ENCODE data around the gene ARL14EPL.

ARL14EPL gene

GRCh38 chr5:116032094-116032517, at the start of gene ARL14EPL:
Gene ARL14EPL, plus strand, starts transcription at chr5:116032472. Its CDS starts 18,994 bp downstream, at chr5:116051466.
- DNase-seq (ENCODE audit: low read depth in 4 of 4, low spot score in 1 of 4) = no peak

- DNase-seq (ENCODE audit: low read depth in 4 of 4, low spot score in 1 of 4) = no peak
Measured at GRCh38 chr5:115983519-115983918, 48.8 kb upstream of the ARL14EPL start.

GRCh38 chr5:115985802-115986757, 46.2 kb upstream of the ARL14EPL start:
- DNase-seq (ENCODE audit: low read depth in 4 of 4, low spot score in 1 of 4) = no peak

GRCh38 chr5:115988002-115988401, 44.3 kb upstream of the ARL14EPL start:
- no peak for DNase-seq (ENCODE audit: low read depth in 4 of 4, low spot score in 1 of 4)

- DNase-seq (ENCODE audit: low read depth in 4 of 4, low spot score in 1 of 4) = no peak
Measured at GRCh38 chr5:115992848-115993350, 39.4 kb upstream of the ARL14EPL start.

- no peak for DNase-seq (ENCODE audit: low read depth in 4 of 4, low spot score in 1 of 4)
Measured at GRCh38 chr5:115995351-115995750, 36.9 kb upstream of the ARL14EPL start.

- DNase-seq (ENCODE audit: low read depth in 4 of 4, low spot score in 1 of 4) = no peak
Measured at GRCh38 chr5:116002116-116002906, 30.0 kb upstream of the ARL14EPL start.

- DNase-seq (ENCODE audit: low read depth in 4 of 4, low spot score in 1 of 4) = no peak
Measured at GRCh38 chr5:116004248-116004647, 28.0 kb upstream of the ARL14EPL start.

GRCh38 chr5:116009806-116010205, 22.5 kb upstream of the ARL14EPL start:
- no peak for DNase-seq (ENCODE audit: low read depth in 4 of 4, low spot score in 1 of 4)

GRCh38 chr5:116011046-116011445, 21.2 kb upstream of the ARL14EPL start:
- no peak for DNase-seq (ENCODE audit: low read depth in 4 of 4, low spot score in 1 of 4)

GRCh38 chr5:116013207-116013785, 19.0 kb upstream of the ARL14EPL start:
- DNase-seq (ENCODE audit: low read depth in 4 of 4, low spot score in 1 of 4) = no peak

GRCh38 chr5:116013936-116014335, 18.3 kb upstream of the ARL14EPL start:
- no peak for DNase-seq (ENCODE audit: low read depth in 4 of 4, low spot score in 1 of 4)

GRCh38 chr5:116023619-116024018, 8.7 kb upstream of the ARL14EPL start:
- DNase-seq (ENCODE audit: low read depth in 4 of 4, low spot score in 1 of 4) = no peak

GRCh38 chr5:116025866-116026265, 6.4 kb upstream of the ARL14EPL start:
- no peak for DNase-seq (ENCODE audit: low read depth in 4 of 4, low spot score in 1 of 4)

GRCh38 chr5:116032991-116033390, 719 bp downstream of the ARL14EPL start:
- DNase-seq (ENCODE audit: low read depth in 4 of 4, low spot score in 1 of 4) = no peak

GRCh38 chr5:116035123-116035522, 2.9 kb downstream of the ARL14EPL start:
- no peak for DNase-seq (ENCODE audit: low read depth in 4 of 4, low spot score in 1 of 4)

GRCh38 chr5:116037236-116037822, 5.1 kb downstream of the ARL14EPL start:
- DNase-seq (ENCODE audit: low read depth in 4 of 4, low spot score in 1 of 4) = no peak

GRCh38 chr5:116038817-116039216, 6.5 kb downstream of the ARL14EPL start:
- DNase-seq (ENCODE audit: low read depth in 4 of 4, low spot score in 1 of 4) = no peak

- DNase-seq (ENCODE audit: low read depth in 4 of 4, low spot score in 1 of 4) = no peak
Measured at GRCh38 chr5:116042375-116042774, 10.1 kb downstream of the ARL14EPL start.

- DNase-seq (ENCODE audit: low read depth in 4 of 4, low spot score in 1 of 4) = no peak
Measured at GRCh38 chr5:116044073-116044472, 11.8 kb downstream of the ARL14EPL start.

GRCh38 chr5:116045821-116046220, 13.5 kb downstream of the ARL14EPL start:
- DNase-seq (ENCODE audit: low read depth in 4 of 4, low spot score in 1 of 4) = no peak
